ENCODE measurements around the gene SYNCRIP. TPM values are rescaled to one million over a fixed set of nuclear protein-coding genes. Genes with fewer than 3 reads are reported as not detected.

The SYNCRIP gene
- total and polyA plus RNA-seq, 2 of the 4 experiments (the other 2 are of a cell fraction): 50.1 to 59.3 TPM

- Histone ChIP-seq H4K91ac (ENCODE audit: insufficient read depth, low read depth, low read length) (peak overlapping the region; percentile 59), H3K27ac (ENCODE audit: insufficient read depth, low read length) (peak overlapping the region; percentile 79), H3K9me3 (ENCODE audit: control insufficient read depth, insufficient read depth, low read length) (no peaks in the 10 kb centered on the region), H2BK120ac (ENCODE audit: low read depth, low read length) (no peak overlapping the region), H3K4ac (ENCODE audit: low read depth, low read length) (peak overlapping the region; percentile 81), H4K20me1 (ENCODE audit: insufficient read depth, low read length) (peaks cover 41% of the 10 kb centered on the region), H3K4me2 (ENCODE audit: low read depth, low read length) (peak overlapping the region; percentile 100), H2BK15ac (ENCODE audit: low read depth, low read length) (no peak overlapping the region), H2BK5ac (ENCODE audit: low read depth, low read length, poor library complexity, severe bottlenecking) (peak overlapping the region; percentile 52), H3K9ac (ENCODE audit: low read depth, low read length) (peak overlapping the region; percentile 95), H3K9me1 (ENCODE audit: insufficient read depth, low read length) (0 out of 2 replicates have a peak, but pooled peaks cover 2% of the 10 kb centered on the region), H4K8ac (ENCODE audit: low read depth in 2 of 2, low read length in 2 of 2) (peak overlapping the region; percentile 33 to 71), H4K5ac (ENCODE audit: low read depth, low read length) (0 out of 2 replicates have a peak overlapping the region, but pooled peaks have one; percentile 17), H2BK20ac (ENCODE audit: low read depth, low read length) (no peak overlapping the region), H3K14ac (replicated peaks; ENCODE audit: low read depth, low read length) (peak overlapping the region; percentile 87), H3K36me3 (ENCODE audit: control insufficient read depth, insufficient read depth, low read length) (peaks cover 6% of the 10 kb centered on the region), H2AK9ac (replicated peaks; ENCODE audit: low read depth, low read length, poor library complexity) (peak overlapping the region; percentile 99), H3K79me1 (ENCODE audit: low read depth in 1 of 2, low read length in 2 of 2) (peaks cover 9 to 41% of the 10 kb centered on the region in 2 experiments; a peak in 3 of 4 replicates), H3K18ac (ENCODE audit: low read depth, low read length) (peak overlapping the region; percentile 12), H3K27me3 (ENCODE audit: control insufficient read depth, insufficient read depth, low read length) (no peaks in the 10 kb centered on the region), H3K23ac (ENCODE audit: low read depth, low read length) (peak overlapping the region; percentile 89), H2AK5ac (ENCODE audit: low read depth, low read length) (peak overlapping the region; percentile 89), H2AFZ (replicated peaks; ENCODE audit: low read length, poor library complexity) (peak overlapping the region; percentile 71), H3K56ac (ENCODE audit: extremely low read depth, insufficient read depth, low read length) (peak overlapping the region; percentile 96), H3K4me1 (ENCODE audit: control insufficient read depth, insufficient read depth, low read length) (peaks cover 3% of the 10 kb centered on the region; the same call in 1 of the 2 replicates), H3K4me3 (ENCODE audit: insufficient read depth, low read depth, low read length) (peak overlapping the region; percentile 75)
- BruUV-seq (replicated peaks): TSS peak; percentile 84
- WGBS, 2 experiments (ENCODE audit: extremely low coverage in 2 of 2, insufficient read length in 1 of 2): 0% methylated on average over 18 of the region's 34 CpGs; no CpG with 5 or more reads in 1 of the 2 experiments
- TF ChIP-seq BHLHE40 (IDR thresholded peaks at IDR 0.05; ENCODE audit: low read depth, low read length) (peak; percentile 4; the same call in 1 of the 2 replicates), FOS (IDR thresholded peaks at IDR 0.05; ENCODE audit: low read depth, low read length) (no peak), CEBPB (IDR thresholded peaks at IDR 0.05; ENCODE audit: low read depth, low read length) (no peak)
- intact Hi-C loops (cut with micrococcal nuclease) (loop anchor here (1.0 to 10.0 kb wide), 8 partner anchors 17 to 1259 kb away; partner anchors contain the start of genes HTR1E, NT5E and SNX14), dilution Hi-C loops (cut with HindIII; ENCODE audit: low sequenced_read_pairs, unreplicated experiment) (no loop called here), in situ Hi-C loops (cut with MboI; ENCODE audit: low sequenced_read_pairs) (loop anchor here (5.0 to 10.0 kb wide), 3 partner anchors 36 to 223 kb away; partner anchors contain the start of genes NT5E and SYNCRIP)
- ATAC-seq (ENCODE audit: low read depth) (peak; percentile 3; the same call in 1 of the 2 replicates), DNase-seq (no peak)
- ChIA-PET CTCF (interaction anchor here (0.5 kb wide), 1 partner anchor 141 kb away, joined by 3 read pairs; no protein-coding TSS in a partner anchor), POLR2A (ENCODE audit: unreplicated experiment) (interaction anchor here (0.6 to 2.4 kb wide), 10 partner anchors 9 to 304 kb away, joined by 3 to 21 read pairs (median 5); partner anchors contain the start of gene SYNCRIP)
Measured at GRCh38 chr6:85678026-85678601, 35.4 kb upstream of the SYNCRIP start.

All from IMR-90 (cell line).